Loucy (cell line): Measurements from ENCODE around the gene KIAA0408.

Experiments
- H2AFZ ChIP-seq: fragments of 200-600 bp; sonication (generic); 2 replicates; pipeline ENCODE4 v1.6.0; 2016; ENCODE audit warnings: antibody characterized with exemption, mild to moderate bottlenecking, low read length, moderate library complexity
- H3F3A ChIP-seq: fragments of 200-600 bp; 2 replicates; pipeline ENCODE4 v1.6.0; 2016; ENCODE audit warnings: antibody characterized with exemption, low read depth, mild to moderate bottlenecking
- H3K27me3 ChIP-seq: fragments of 200-600 bp; sonication (generic); 2 replicates; pipeline ENCODE4 v1.6.1; 2014; ENCODE audit warnings: low read length, mild to moderate bottlenecking; ENCODE audit not compliant: insufficient read depth, poor library complexity, severe bottlenecking
- H3K36me3 ChIP-seq: fragments of 200-600 bp; sonication (generic); 2 replicates; pipeline ENCODE4 v1.6.1; 2016; ENCODE audit warnings: low read length; ENCODE audit not compliant: insufficient read depth
- H3K4me1 ChIP-seq: fragments of 200-600 bp; sonication (generic); 2 replicates; pipeline ENCODE4 v1.5.1; 2014; ENCODE audit warnings: low read length, mild to moderate bottlenecking; ENCODE audit not compliant: insufficient read depth, poor library complexity, severe bottlenecking
- H3K4me2 ChIP-seq: fragments of 200-600 bp; sonication (generic); 2 replicates; pipeline ENCODE4 v1.6.0; 2014; ENCODE audit warnings: antibody characterized with exemption, low read length, low read depth, mild to moderate bottlenecking; ENCODE audit not compliant: poor library complexity, severe bottlenecking
- H3K4me3 ChIP-seq: fragments of 200-600 bp; sonication (generic); 2 replicates; pipeline ENCODE4 v1.5.1; 2014; ENCODE audit warnings: low read length, mild to moderate bottlenecking, mixed read lengths; ENCODE audit not compliant: poor library complexity, severe bottlenecking
- H3K79me2 ChIP-seq: fragments of 200-600 bp; sonication (generic); 2 replicates; pipeline ENCODE4 v1.6.1; 2014; ENCODE audit warnings: low read length; ENCODE audit not compliant: insufficient read depth
- H3K9ac ChIP-seq: fragments of 200-600 bp; sonication (generic); 2 replicates; pipeline ENCODE4 v1.6.0; 2014; ENCODE audit warnings: mild to moderate bottlenecking, low read depth, low read length, moderate library complexity; ENCODE audit not compliant: poor library complexity, severe bottlenecking
- H3K9me2 ChIP-seq: fragments of 200-600 bp; sonication (generic); replicated peaks from 2 replicates; pipeline ENCODE4 v1.6.1; 2016; ENCODE audit warnings: low read depth, low read length, mixed read lengths
- H3K9me3 ChIP-seq: fragments of 200-600 bp; sonication (generic); 2 replicates; pipeline ENCODE4 v1.6.1; 2014; ENCODE audit warnings: mild to moderate bottlenecking, antibody characterized with exemption, low read length, low read depth; ENCODE audit not compliant: insufficient read depth
- H4K20me1 ChIP-seq: fragments of 200-600 bp; sonication (generic); 2 replicates; pipeline ENCODE4 v1.6.0; 2014; ENCODE audit warnings: antibody characterized with exemption, low read length, mild to moderate bottlenecking; ENCODE audit not compliant: insufficient read depth, poor library complexity, severe bottlenecking
- CTCF ChIP-seq: fragments of 200-600 bp; sonication (generic); conservative IDR thresholded peaks from 2 replicates; pipeline ENCODE4 v1.5.1; 2014; ENCODE audit warnings: mild to moderate bottlenecking, antibody characterized with exemption, low read length
- EZH2phosphoT487 ChIP-seq: fragments of 200-600 bp; IDR thresholded peaks from 2 replicates; pipeline ENCODE4 v1.6.1; 2018; ENCODE audit warnings: antibody characterized with exemption, mild to moderate bottlenecking, moderate library complexity, borderline replicate concordance

KIAA0408 gene

GRCh38 chr6:127462376-127462775, 3.2 kb upstream of the KIAA0408 start:
- TF ChIP-seq CTCF (no peak), EZH2phosphoT487 (no peak)
- no peaks in the 10 kb centered on the region for H3K36me3 ChIP-seq
- no peak overlapping the region for H3K4me2 ChIP-seq

GRCh38 chr6:127460465-127460864, 1.3 kb upstream of the KIAA0408 start:
- no peak for TF ChIP-seq EZH2phosphoT487
- TF ChIP-seq CTCF = no peak

More at GRCh38 chr6:127462376-127462775, 3.2 kb upstream of the KIAA0408 start:
- no peaks in the 10 kb centered on the region for H3K9me2 ChIP-seq
- no peaks in the 10 kb centered on the region for H3K9me3 ChIP-seq
- H3K4me1 ChIP-seq = peaks cover 15% of the 10 kb centered on the region
- H3K27me3 ChIP-seq = no peaks in the 10 kb centered on the region
- H2AFZ ChIP-seq = no peak overlapping the region
- H3K9ac ChIP-seq = no peak overlapping the region
- no peaks in the 10 kb centered on the region for H4K20me1 ChIP-seq
- no peaks in the 10 kb centered on the region for H3F3A ChIP-seq
- H3K79me2 ChIP-seq = no peaks in the 10 kb centered on the region
- no peak overlapping the region for H3K4me3 ChIP-seq

GRCh38 chr6:127458817-127459216, 372 bp downstream of the KIAA0408 start:
- no peaks in the 10 kb centered on the region for H3K9me3 ChIP-seq
- no peak overlapping the region for H3K4me2 ChIP-seq
- H4K20me1 ChIP-seq = no peaks in the 10 kb centered on the region
- peaks cover 15% of the 10 kb centered on the region for H3K4me1 ChIP-seq
- TF ChIP-seq EZH2phosphoT487 (no peak), CTCF (no peak)
- no peaks in the 10 kb centered on the region for H3K27me3 ChIP-seq
- no peak overlapping the region for H3K4me3 ChIP-seq
- H3K9me2 ChIP-seq = no peaks in the 10 kb centered on the region
- no peaks in the 10 kb centered on the region for H3K79me2 ChIP-seq
- H3K36me3 ChIP-seq = no peaks in the 10 kb centered on the region
- no peak overlapping the region for H2AFZ ChIP-seq
- no peak overlapping the region for H3K9ac ChIP-seq
- H3F3A ChIP-seq = no peaks in the 10 kb centered on the region

More at GRCh38 chr6:127460465-127460864, 1.3 kb upstream of the KIAA0408 start:
- no peaks in the 10 kb centered on the region for H4K20me1 ChIP-seq
- no peak overlapping the region for H3K9ac ChIP-seq
- no peak overlapping the region for H3K4me3 ChIP-seq
- no peaks in the 10 kb centered on the region for H3K9me3 ChIP-seq
- peaks cover 15% of the 10 kb centered on the region for H3K4me1 ChIP-seq
- H2AFZ ChIP-seq = no peak overlapping the region
- peak overlapping the region; percentile 6 for H3K4me2 ChIP-seq
- no peaks in the 10 kb centered on the region for H3F3A ChIP-seq
- no peaks in the 10 kb centered on the region for H3K9me2 ChIP-seq
- H3K27me3 ChIP-seq = no peaks in the 10 kb centered on the region
- no peaks in the 10 kb centered on the region for H3K79me2 ChIP-seq
- H3K36me3 ChIP-seq = no peaks in the 10 kb centered on the region
